ENCODE measurements around the gene EME1.

- TF ChIP-seq CTCF (IDR thresholded peaks at IDR 0.05; ENCODE audit: borderline replicate concordance, extremely low read depth, low read length, poor library complexity, severe bottlenecking) (no peak), EZH2 (IDR thresholded peaks at IDR 0.05; ENCODE audit: borderline replicate concordance, low read depth, low read length, severe bottlenecking) (no peak)
These were observed 9.0 kb upstream of the EME1 start for GRCh38 chr17:50364061-50364458.

Measured in DND-41 (cell line).